K562 (cell line): Measurements from ENCODE around the gene ANKRD33. TPM values are rescaled to one million over a fixed set of nuclear protein-coding genes. Genes with fewer than 3 reads are reported as not detected.

ENCODE experiments used
- ATAC-seq: fragments of 200-7000 bp; cut with Tn5 transposase; 3 replicates; pipeline ENCODE4 v1.9.1; 2020; ENCODE audit warnings: moderate library complexity
- BruUV-seq: library from RNA; stranded (reverse); fragments of 400-500 nt; replicated peaks from 2 replicates; lab custom pipeline; 2021; lab: Mats Ljungman, UMichigan
- CTCF ChIA-PET: fragments of 300-600 bp; formaldehyde crosslinking; extraction: SDS; loops from one replicate; lab custom pipeline; 2021; ENCODE audit warnings: low intra/inter-chr PET ratio; lab: Yijun Ruan, JAX
- POLR2A ChIA-PET: fragments of 300-600, 350-650 bp; sonication (Branson Sonifier 250); formaldehyde crosslinking; extraction: SDS; loops from one replicate; lab custom pipeline; 2021; ENCODE audit warnings: antibody characterized with exemption, inconsistent platforms; lab: Yijun Ruan, JAX
- DNase-seq, 4 experiments: peaks; one replicate each; pipeline versions ENCODE4 v3.0.0 to v3.0.0-alpha.2; 2011 to 2018; ENCODE audit warnings: low spot score in 3 of 4, mixed read lengths in 3 of 4; ENCODE audit errors: extremely low read depth in 1 of 4
- FAIRE-seq: peaks from 2 replicates; lab custom pipeline; 2011; peaks lifted over from hg19 to GRCh38; lab: Jason Lieb, UNC
- H2AFZ ChIP-seq: 2 replicates; pipeline ENCODE4 v1.6.0; 2011; ENCODE audit warnings: low read depth, low read length, control low read depth, inconsistent platforms
- H3K27ac ChIP-seq: fragments of 200-600 bp; 3 replicates; pipeline ENCODE4 v1.8.0; 2011; ENCODE audit warnings: low read depth, mild to moderate bottlenecking, control low read depth, inconsistent platforms, low read length, moderate library complexity, mixed read lengths; ENCODE audit errors: extremely low read depth
- H3K27me3 ChIP-seq, 2 experiments: fragments of 300-600 bp in 1 of 2; 2 replicates in 1 of 2; 3 replicates in 1 of 2; pipeline versions ENCODE4 v1.6.0 to v1.8.0; 2011; ENCODE audit warnings: inconsistent platforms in 2 of 2, low read length in 2 of 2, mild to moderate bottlenecking in 1 of 2, mixed read lengths in 1 of 2, moderate library complexity in 1 of 2; ENCODE audit not compliant: control insufficient read depth in 2 of 2, insufficient read depth in 2 of 2
- H3K36me3 ChIP-seq: fragments of 300-600 bp; 3 replicates; pipeline ENCODE4 v1.8.0; 2011; ENCODE audit warnings: mild to moderate bottlenecking, low read length, inconsistent platforms; ENCODE audit not compliant: control insufficient read depth, insufficient read depth
- H3K4me1 ChIP-seq, 2 experiments: fragments of 200-600 bp in 1 of 2; replicated peaks in 1 of 2; 2 replicates in 1 of 2; 3 replicates in 1 of 2; pipeline versions ENCODE4 v1.5.1 to v1.8.0; 2011; ENCODE audit warnings: inconsistent platforms in 2 of 2, low read length in 2 of 2, mild to moderate bottlenecking in 1 of 2, mixed read lengths in 1 of 2, moderate library complexity in 1 of 2; ENCODE audit not compliant: control insufficient read depth in 2 of 2, insufficient read depth in 2 of 2
- H3K4me2 ChIP-seq: 2 replicates; pipeline ENCODE4 v1.6.1; 2011; ENCODE audit warnings: low read length, control low read depth, inconsistent platforms, mixed read lengths; ENCODE audit not compliant: insufficient read depth
- H3K4me3 ChIP-seq: fragments of 200-600 bp; sonication (generic), shearing (Covaris generic); 2 replicates; pipeline ENCODE4 v1.5.1; 2016; ENCODE audit warnings: control low read depth, inconsistent platforms
- H3K79me2 ChIP-seq: fragments of 200-600 bp; 3 replicates; pipeline ENCODE4 v1.8.0; 2011; ENCODE audit warnings: low read length, inconsistent platforms; ENCODE audit not compliant: control insufficient read depth, insufficient read depth
- H3K9ac ChIP-seq, 2 experiments: 2 replicates each; pipeline versions ENCODE4 v1.6.0 to v1.6.1; 2011; ENCODE audit warnings: low read depth in 2 of 2, low read length in 2 of 2, control low read depth in 1 of 2, inconsistent platforms in 1 of 2, mild to moderate bottlenecking in 1 of 2, mixed read lengths in 1 of 2; ENCODE audit not compliant: insufficient read depth in 1 of 2
- H3K9me1 ChIP-seq: one replicate; pipeline ENCODE4 v1.6.0; 2011; ENCODE audit warnings: inconsistent platforms, mild to moderate bottlenecking, low read length, moderate library complexity; ENCODE audit not compliant: control insufficient read depth, insufficient read depth
- H3K9me3 ChIP-seq: replicated peaks from 2 replicates; pipeline ENCODE4 v1.5.1; 2011; ENCODE audit warnings: low read depth, low read length, inconsistent platforms; ENCODE audit not compliant: control insufficient read depth, insufficient read depth
- H4K20me1 ChIP-seq: replicated peaks from 2 replicates; pipeline ENCODE4 v1.6.1; 2011; ENCODE audit warnings: low read length, inconsistent platforms, mixed read lengths; ENCODE audit not compliant: control insufficient read depth, insufficient read depth
- CBFA2T3 ChIP-seq: fragments of 450-650 bp; IDR thresholded peaks from 2 replicates; pipeline ENCODE4 v1.6.1; 2017
- CEBPB ChIP-seq: fragments of 450-650 bp; IDR thresholded peaks from 2 replicates; pipeline ENCODE4 v1.6.1; 2016; ENCODE audit warnings: missing genetic modification characterization, missing compliant biosample characterization
- CEBPG ChIP-seq, 3 experiments: fragments of 200-800 bp in 1 of 3; sonication (Bioruptor generic) in 1 of 3; sonication (generic) in 1 of 3; formaldehyde crosslinking in 1 of 3; IDR thresholded peaks in 2 of 3; conservative IDR thresholded peaks in 1 of 3; 2 replicates each; pipeline versions ENCODE4 v1.6.1 to v1.8.0; 2016 to 2022; ENCODE audit warnings: missing compliant biosample characterization in 2 of 3, missing genetic modification characterization in 2 of 3, mild to moderate bottlenecking in 1 of 3, missing genetic modification reagents in 1 of 3
- CREB1 ChIP-seq, 2 experiments: sonication (generic) in 1 of 2; formaldehyde crosslinking in 1 of 2; IDR thresholded peaks; 2 replicates each; pipeline versions ENCODE4 v1.6.1 to v1.8.0; 2012 to 2022; ENCODE audit warnings: inconsistent platforms in 1 of 2, mild to moderate bottlenecking in 1 of 2, missing genetic modification reagents in 1 of 2, moderate library complexity in 1 of 2
- DACH1 ChIP-seq: fragments of 450-650 bp; IDR thresholded peaks from 2 replicates; pipeline ENCODE4 v1.6.1; 2018; ENCODE audit not compliant: partially characterized antibody
- ESRRA ChIP-seq: fragments of 450-650 bp; IDR thresholded peaks from 2 replicates; pipeline ENCODE4 v1.6.1; 2014; ENCODE audit warnings: low read depth, mild to moderate bottlenecking, moderate library complexity, borderline replicate concordance
- ESRRB ChIP-seq: fragments of 250-450 bp; sonication (Bioruptor Pico); IDR thresholded peaks from 2 replicates; pipeline ENCODE4 v1.5.0; 2020; ENCODE audit warnings: mild to moderate bottlenecking, moderate library complexity, borderline replicate concordance
- ETV1 ChIP-seq: fragments of 450-650 bp; conservative IDR thresholded peaks from 2 replicates; pipeline ENCODE4 v1.6.1; 2016; ENCODE audit warnings: missing genetic modification characterization, control low read depth, low read depth, missing compliant biosample characterization
- GATA2 ChIP-seq: sonication (generic); formaldehyde crosslinking; IDR thresholded peaks from 2 replicates; pipeline ENCODE4 v1.4.0; 2020; ENCODE audit warnings: mild to moderate bottlenecking, missing genetic modification reagents
- GATAD2A ChIP-seq: fragments of 450-650 bp; IDR thresholded peaks from 2 replicates; pipeline ENCODE4 v1.6.1; 2017
- GTF2F1 ChIP-seq: IDR thresholded peaks from 2 replicates; pipeline ENCODE4 v1.6.1; 2011; ENCODE audit warnings: low read depth, low read length, improper control_type of control experiment
- HNRNPK ChIP-seq: fragments of 200-400 bp; formaldehyde crosslinking; IDR thresholded peaks from one replicate; pipeline ENCODE4 v1.6.1; 2018; ENCODE audit warnings: mild to moderate bottlenecking, low read depth, low read length; ENCODE audit not compliant: poor library complexity, severe bottlenecking
- KAT2B ChIP-seq: IDR thresholded peaks from one replicate; pipeline ENCODE4 v1.6.1; 2012; ENCODE audit warnings: low read depth, mild to moderate bottlenecking, control low read depth, inconsistent platforms, low read length, moderate library complexity
- MAZ ChIP-seq, 2 experiments: fragments of 450-650 bp in 1 of 2; sonication (generic) in 1 of 2; formaldehyde crosslinking; IDR thresholded peaks in 1 of 2; conservative IDR thresholded peaks in 1 of 2; 2 replicates each; pipeline versions ENCODE4 v1.4.0 to v1.5.0; 2020; ENCODE audit warnings: mild to moderate bottlenecking in 1 of 2, missing genetic modification reagents in 1 of 2
- MECOM ChIP-seq: fragments of 250-450 bp; sonication (Bioruptor Pico); IDR thresholded peaks from 2 replicates; pipeline ENCODE4 v1.8.0; 2022; ENCODE audit warnings: inconsistent platforms
- MEIS2 ChIP-seq: fragments of 450-650 bp; IDR thresholded peaks from 2 replicates; pipeline ENCODE4 v1.6.1; 2014; ENCODE audit warnings: mild to moderate bottlenecking; ENCODE audit not compliant: partially characterized antibody
- SIN3A ChIP-seq, 2 experiments: fragments of 150-350 bp in 1 of 2; IDR thresholded peaks; 2 replicates each; pipeline ENCODE4 v1.6.1; 2011 to 2016; ENCODE audit warnings: borderline replicate concordance in 2 of 2, low read depth in 2 of 2, low read length in 2 of 2, mild to moderate bottlenecking in 2 of 2, moderate library complexity in 2 of 2; ENCODE audit not compliant: control insufficient read depth in 1 of 2
- TEAD4 ChIP-seq, 2 experiments: sonication (generic) in 1 of 2; formaldehyde crosslinking in 1 of 2; IDR thresholded peaks; 2 replicates each; pipeline versions ENCODE4 v1.6.1 to v1.8.0; 2012 to 2022; ENCODE audit warnings: borderline replicate concordance in 1 of 2, inconsistent platforms in 1 of 2, low read length in 1 of 2, mild to moderate bottlenecking in 1 of 2, missing genetic modification reagents in 1 of 2
- in situ Hi-C: fragments of 300-500 bp; cut with MboI; formaldehyde crosslinking; loops from 4 replicates; pipeline ENCODE4 v1.15.0; 2018; ENCODE audit warnings: inconsistent platforms, mixed read lengths
- intact Hi-C: fragments of 100-400 bp; cut with micrococcal nuclease; formaldehyde crosslinking; loops from 2 replicates; pipeline ENCODE4 v1.14.2; 2022
- polyA plus RNA-seq, 8 experiments: library from polyadenylated mRNA; depleted of rRNA in 4 of 8; stranded (reverse) in 5 of 8; unstranded in 3 of 8; fragments of >200 nt; fragmentation: Nextera tagmentation in 2 of 8; fragmentation: Illumina TruSeq in 1 of 8; extraction: Ambion mirVana in 2 of 8; extraction: Trizol in 1 of 8; gene quantifications; 2 replicates each; pipeline versions ENCODE4 v1.2.1 to v1.2.3, GENCODE V29; 2011 to 2014; ENCODE audit warnings: inconsistent platforms in 1 of 8, missing spikeins in 1 of 8
- total RNA-seq, 7 experiments: library from RNA; depleted of rRNA in 6 of 7; stranded (reverse); fragments of >200 nt in 6 of 7; fragmentation: Illumina TruSeq in 2 of 7; extraction: Trizol in 2 of 7; gene quantifications; 2 replicates each; pipeline versions ENCODE4 v1.2.1 to v1.2.3, GENCODE V29; 2011 to 2021; ENCODE audit warnings: low replicate concordance in 1 of 7
- TF ChIP-seq, protein P1 (sequence below), 2 experiments: fragments of 450-650 bp in 1 of 2; sonication (generic) in 1 of 2; formaldehyde crosslinking; conservative IDR thresholded peaks; 2 replicates each; pipeline versions ENCODE4 v1.4.0 to v1.8.1; 2020 to 2022; ENCODE audit warnings: mild to moderate bottlenecking in 1 of 2, missing genetic modification reagents in 1 of 2
- TF ChIP-seq, protein P2 (sequence below): sonication (generic); formaldehyde crosslinking; IDR thresholded peaks from 2 replicates; pipeline ENCODE4 v1.8.0; 2022; ENCODE audit warnings: mild to moderate bottlenecking, low read depth, missing genetic modification reagents

The ANKRD33 gene
- total and polyA plus RNA-seq, 9 of the 15 experiments (the other 6 are each of a cell fraction or from before 2014, with no cell fraction given) = 0.04 to 0.11 (median 0.07) TPM; not detected in 4

DNA sequence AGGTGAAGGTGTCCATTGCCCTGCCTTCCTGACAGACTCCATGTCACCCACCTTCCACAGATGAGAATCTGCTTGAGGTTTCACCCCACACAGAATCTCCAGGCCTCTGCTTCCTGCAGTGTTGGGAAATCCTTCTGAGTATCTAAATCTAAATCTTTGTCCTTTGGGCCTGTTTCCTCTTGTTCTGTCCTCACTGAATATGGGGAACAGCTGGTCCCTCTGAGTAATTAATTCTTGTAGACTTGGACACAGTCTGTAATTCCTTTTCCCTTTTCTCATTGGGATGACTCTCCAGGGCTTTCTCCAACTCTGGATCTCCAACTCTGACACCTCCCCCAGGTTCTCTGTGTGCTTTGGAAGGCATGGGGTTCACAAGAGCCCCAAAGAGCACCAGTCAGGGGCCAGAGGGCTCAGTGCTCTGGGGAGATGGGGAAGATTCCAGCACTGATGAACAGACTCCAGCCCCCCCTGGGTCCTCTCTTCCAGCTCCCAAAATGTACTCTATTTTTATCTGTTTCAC, 17.1 kb downstream of the ANKRD33 start:
- Histone ChIP-seq H3K9me1 (no peaks in the 10 kb centered on the region), H2AFZ (peak overlapping the region; percentile 82), H3K4me2 (peak overlapping the region; percentile 79), H4K20me1 (no peaks in the 10 kb centered on the region), H3K36me3 (no peaks in the 10 kb centered on the region), H3K9ac (peak overlapping the region; percentile 75 to 78; a peak in 3 of 4 replicates), H3K9me3 (no peaks in the 10 kb centered on the region; the same call in 1 of the 2 replicates), H3K79me2 (no peaks in the 10 kb centered on the region), H3K4me1 (peaks cover 37 to 48% of the 10 kb centered on the region in 2 experiments), H3K27ac (peak overlapping the region; percentile 90), H3K4me3 (peak overlapping the region; percentile 32), H3K27me3 (no peaks in the 10 kb centered on the region)
- ChIA-PET CTCF (no interaction called here), POLR2A (interaction anchor here (0.6 to 2.0 kb wide), 14 partner anchors 10 to 569 kb away, joined by 3 to 9 read pairs (median 3); no protein-coding TSS in a partner anchor)
- intact Hi-C loops = no loop called here
- peak in 1 of 4 experiments; percentile 20 for DNase-seq
- TSS peak; percentile 98 for BruUV-seq
- FAIRE-seq = no peak
- ATAC-seq = peak; percentile 17
- in situ Hi-C loops = no loop called here
- TF ChIP-seq GTF2F1 (no peak), MEIS2 (peak; percentile 3), DACH1 (peak; percentile 68), GATA2 (CRISPR knock-in tag) (peak; percentile 42; the same call in 1 of the 2 replicates), MAZ (CRISPR knock-in tag; conservative IDR thresholded peaks at IDR 0.05 in 1 of 2, IDR thresholded peaks at IDR 0.05 in 1 of 2) (no peak), CEBPG (CRISPR knock-in tag; IDR thresholded peaks at IDR 0.05) (no peak), CEBPG (tag; conservative IDR thresholded peaks at IDR 0.05 in 1 of 2, IDR thresholded peaks at IDR 0.05 in 1 of 2) (peak; percentile 46 to 58; a peak in 3 of 4 replicates), CBFA2T3 (no peak), SIN3A (IDR thresholded peaks at IDR 0.05; ENCODE audit: borderline replicate concordance in 2 of 2, control insufficient read depth in 1 of 2, low read depth in 2 of 2, low read length in 2 of 2) (no peak), ESRRB (no peak), MECOM (CRISPR knock-in tag) (0 out of 2 replicates have a peak, but pooled peaks have one; percentile 8), ESRRA (peak; percentile 13; the same call in 1 of the 2 replicates), CREB1 (IDR thresholded peaks at IDR 0.05) (no peak), CREB1 (CRISPR knock-in tag; IDR thresholded peaks at IDR 0.05) (0 out of 2 replicates have a peak, but pooled peaks have one; percentile 4), TEAD4 (IDR thresholded peaks at IDR 0.05; ENCODE audit: low read length) (peak; percentile 28; the same call in 1 of the 2 replicates), TEAD4 (CRISPR knock-in tag; IDR thresholded peaks at IDR 0.05; ENCODE audit: borderline replicate concordance) (no peak), HNRNPK (no peak), CEBPB (tag) (peak; percentile 83), GATAD2A (no peak), ETV1 (tag) (0 out of 2 replicates have a peak, but pooled peaks have one; percentile 24), KAT2B (no peak)
- TF ChIP-seq, protein P1, sequence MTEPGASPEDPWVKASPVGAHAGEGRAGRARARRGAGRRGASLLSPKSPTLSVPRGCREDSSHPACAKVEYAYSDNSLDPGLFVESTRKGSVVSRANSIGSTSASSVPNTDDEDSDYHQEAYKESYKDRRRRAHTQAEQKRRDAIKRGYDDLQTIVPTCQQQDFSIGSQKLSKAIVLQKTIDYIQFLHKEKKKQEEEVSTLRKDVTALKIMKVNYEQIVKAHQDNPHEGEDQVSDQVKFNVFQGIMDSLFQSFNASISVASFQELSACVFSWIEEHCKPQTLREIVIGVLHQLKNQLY (CRISPR knock-in tag; conservative IDR thresholded peaks at IDR 0.05) = no peak
- TF ChIP-seq, protein P2, sequence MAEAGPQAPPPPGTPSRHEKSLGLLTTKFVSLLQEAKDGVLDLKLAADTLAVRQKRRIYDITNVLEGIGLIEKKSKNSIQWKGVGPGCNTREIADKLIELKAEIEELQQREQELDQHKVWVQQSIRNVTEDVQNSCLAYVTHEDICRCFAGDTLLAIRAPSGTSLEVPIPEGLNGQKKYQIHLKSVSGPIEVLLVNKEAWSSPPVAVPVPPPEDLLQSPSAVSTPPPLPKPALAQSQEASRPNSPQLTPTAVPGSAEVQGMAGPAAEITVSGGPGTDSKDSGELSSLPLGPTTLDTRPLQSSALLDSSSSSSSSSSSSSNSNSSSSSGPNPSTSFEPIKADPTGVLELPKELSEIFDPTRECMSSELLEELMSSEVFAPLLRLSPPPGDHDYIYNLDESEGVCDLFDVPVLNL (CRISPR knock-in tag) = no peak
